Measurements from ENCODE around the gene RAP1GAP.

RAP1GAP gene

DNA sequence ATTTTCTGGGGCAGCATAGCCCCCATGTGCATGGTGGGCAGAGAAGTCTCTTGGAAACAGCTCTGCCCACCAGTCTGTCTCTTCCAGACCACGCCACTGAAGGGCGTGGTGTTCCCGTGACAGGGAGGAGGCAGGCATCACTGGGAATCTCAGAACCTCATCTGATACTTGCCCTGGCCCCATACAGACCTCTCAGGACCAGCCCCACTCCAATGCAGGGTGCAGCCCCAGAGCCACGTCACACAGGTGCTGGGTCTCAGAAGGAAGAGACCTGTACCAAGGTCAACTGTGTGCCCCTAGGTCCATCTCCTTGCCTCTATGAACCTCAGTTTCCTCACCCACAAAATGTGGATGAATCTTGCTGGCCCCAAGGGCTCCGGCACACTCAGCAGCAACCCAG lies 7.3 kb downstream of the RAP1GAP start:
- DNase-seq, result no peak

DNA sequence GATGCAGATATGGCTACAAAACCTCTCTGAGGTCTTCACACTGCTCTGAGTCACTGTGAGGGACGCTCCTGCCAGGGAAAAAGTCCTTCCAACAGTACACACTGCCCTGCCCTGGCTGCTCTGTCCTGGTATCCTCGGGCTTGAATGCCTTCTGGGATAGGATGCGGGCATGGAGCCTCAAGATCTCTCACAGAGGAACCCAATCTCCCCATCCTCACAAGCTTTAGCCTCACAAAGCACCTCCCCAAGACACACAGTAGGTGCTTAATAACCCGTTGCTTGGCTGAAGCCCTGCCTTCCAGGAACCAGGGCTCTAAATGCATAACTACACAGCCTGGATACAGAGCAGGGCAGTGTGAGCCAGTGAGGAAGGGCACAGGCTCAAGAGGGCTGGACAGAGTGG lies 9.2 kb downstream of the RAP1GAP start:
- DNase-seq, result no peak

DNA sequence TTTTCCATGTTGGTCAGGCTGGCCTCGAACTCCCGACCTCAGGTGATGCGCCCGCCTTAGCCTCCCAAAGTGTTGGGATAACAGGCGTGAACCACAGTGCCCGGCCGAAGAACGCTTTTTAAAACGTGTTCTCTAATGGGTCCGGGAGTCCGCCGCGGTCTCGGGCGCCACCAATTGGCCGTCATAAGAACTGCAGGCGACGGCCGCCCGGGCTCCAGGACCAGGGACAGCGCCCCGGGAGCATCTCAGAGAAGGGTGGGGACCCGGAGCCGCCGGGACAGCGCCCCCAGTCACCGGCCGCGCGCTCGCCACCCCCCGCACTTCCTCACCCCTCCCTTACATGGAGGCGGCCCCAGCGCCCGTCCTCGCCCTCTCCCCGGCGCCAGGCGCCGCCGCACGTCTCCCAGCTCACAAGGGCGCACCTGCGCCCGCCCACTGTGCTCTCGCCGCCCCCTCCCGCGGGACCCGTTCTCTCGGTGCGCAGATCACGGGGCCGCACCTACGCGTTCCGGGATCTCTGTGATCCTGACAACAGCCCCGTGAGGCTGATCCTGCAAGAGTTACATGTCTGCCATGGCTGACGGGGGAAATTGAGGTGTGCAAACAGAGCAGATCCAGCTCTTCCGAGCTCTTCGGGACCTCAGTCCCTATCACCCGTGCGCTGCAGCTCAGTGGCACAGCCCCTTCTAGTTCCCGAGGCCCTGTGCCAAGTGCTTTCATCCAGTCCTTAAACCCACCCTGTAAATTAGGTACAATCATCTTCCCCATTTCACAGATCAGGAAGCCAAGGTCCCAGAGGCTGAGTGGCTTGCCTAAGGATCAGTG lies 9.8 kb downstream of the RAP1GAP start:
- DNase-seq, result peak; percentile 82

DNA sequence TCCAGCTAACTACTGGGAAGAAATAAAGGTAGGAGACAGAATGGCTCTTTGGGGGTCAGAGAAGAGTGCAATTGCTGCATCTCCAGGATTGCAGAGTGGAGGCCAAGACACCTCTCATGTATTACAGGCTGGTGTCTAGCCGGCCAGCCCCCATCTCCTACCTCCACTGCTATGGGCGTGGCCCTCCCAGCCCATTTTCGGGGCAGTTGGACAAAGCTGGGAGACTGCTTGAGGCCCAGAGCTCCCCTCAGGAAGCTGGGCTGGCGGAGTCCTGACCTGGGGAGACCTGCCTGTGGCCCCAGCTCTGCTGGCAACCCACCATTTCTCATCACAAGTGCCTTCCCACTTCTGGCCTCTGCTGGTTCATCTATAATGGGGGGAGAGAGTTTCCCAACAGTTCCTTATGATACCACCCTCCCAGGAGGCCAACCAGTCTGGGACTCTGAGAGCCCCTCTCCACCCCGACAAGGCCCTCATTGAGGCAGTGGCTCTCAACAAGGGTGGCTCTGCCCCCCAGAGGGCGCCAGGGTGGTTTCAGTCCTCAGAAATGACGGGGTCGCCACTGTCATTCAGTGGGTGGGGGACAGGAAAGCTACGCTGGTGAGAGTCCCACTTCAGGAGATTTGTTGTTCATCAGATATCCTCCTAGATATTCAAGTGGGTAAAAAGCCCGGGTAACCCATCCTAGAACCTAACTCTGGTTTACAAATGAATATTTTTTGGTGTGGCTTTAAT lies 11.5 kb downstream of the RAP1GAP start:
- no peak for DNase-seq

DNA sequence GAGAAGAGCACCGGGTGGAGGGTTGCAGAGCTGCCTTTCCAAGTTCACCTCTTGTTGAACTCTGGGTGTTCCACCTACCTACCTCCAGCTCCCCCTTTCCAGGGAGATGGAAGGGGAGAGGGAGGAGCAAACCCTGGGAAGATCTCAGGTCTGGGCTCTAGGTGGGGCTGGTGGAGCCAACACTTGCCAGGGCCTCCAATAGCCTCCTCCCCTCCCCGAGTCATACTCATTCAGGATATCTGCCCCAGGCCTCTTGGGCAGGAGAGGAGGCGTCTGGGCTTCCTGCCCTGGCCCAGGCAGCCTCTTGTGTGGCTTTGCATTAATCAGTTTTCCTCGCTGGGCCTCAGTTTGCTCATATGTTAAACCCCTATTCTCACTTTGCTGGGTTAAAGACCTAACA lies 13.4 kb downstream of the RAP1GAP start:
- DNase-seq, result no peak

DNA sequence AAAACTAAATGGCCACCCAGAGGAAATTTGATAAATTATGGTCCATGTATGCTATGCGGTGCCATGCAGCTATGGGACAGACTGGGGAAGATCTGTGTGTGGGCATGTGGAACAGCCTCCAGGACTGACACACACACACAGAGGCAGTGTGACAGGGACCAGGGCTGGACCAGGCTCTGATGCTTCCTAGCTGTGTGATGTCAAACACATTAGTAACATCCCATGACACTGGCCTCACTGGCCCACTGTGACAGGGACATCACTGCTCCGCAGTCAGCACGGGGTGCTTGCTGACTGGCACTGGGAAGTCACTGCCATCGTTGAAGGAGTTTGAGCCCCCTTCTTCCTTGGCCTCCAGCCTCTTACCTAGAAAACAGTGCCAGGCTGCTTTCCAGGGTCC lies 13.9 kb downstream of the RAP1GAP start:
- no peak for DNase-seq

DNA sequence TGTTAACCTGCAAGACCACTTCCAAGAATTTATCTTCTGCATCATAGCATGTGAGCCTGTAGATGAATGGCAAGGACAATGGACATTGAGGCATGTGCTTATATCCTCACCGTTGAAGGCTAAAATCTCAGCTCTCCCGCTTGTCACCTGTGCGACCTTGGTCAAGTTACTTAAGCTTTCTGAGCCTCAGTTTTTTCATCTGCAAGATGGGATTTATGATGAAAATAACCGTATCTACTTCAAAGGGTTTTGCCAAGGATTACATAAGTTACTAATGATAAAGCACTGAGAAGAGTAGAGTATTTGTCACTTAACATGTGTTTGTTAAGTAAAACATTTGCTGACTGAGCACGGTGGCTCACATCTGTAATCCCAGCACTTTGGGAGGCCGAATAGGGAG lies 14.9 kb downstream of the RAP1GAP start:
- no peak for DNase-seq

DNA sequence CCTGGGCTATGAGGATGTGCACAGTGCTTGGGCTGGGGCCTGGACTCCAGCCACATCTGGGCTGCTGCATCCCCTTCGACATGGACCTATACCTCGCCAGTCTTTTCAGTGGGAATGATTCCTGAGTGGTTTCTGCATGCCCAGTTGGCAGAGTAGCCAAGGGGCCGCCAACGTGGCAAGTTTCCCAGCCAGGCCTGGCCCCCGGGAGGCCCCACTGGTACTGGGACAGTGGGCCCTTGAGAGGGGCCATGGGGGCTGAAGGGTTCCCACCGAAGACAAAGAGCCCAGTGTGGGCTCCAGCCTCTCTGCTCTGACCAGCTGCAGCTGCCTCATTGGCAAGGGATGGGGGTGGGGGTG lies 15.4 kb downstream of the RAP1GAP start:
- DNase-seq, result no peak

DNA sequence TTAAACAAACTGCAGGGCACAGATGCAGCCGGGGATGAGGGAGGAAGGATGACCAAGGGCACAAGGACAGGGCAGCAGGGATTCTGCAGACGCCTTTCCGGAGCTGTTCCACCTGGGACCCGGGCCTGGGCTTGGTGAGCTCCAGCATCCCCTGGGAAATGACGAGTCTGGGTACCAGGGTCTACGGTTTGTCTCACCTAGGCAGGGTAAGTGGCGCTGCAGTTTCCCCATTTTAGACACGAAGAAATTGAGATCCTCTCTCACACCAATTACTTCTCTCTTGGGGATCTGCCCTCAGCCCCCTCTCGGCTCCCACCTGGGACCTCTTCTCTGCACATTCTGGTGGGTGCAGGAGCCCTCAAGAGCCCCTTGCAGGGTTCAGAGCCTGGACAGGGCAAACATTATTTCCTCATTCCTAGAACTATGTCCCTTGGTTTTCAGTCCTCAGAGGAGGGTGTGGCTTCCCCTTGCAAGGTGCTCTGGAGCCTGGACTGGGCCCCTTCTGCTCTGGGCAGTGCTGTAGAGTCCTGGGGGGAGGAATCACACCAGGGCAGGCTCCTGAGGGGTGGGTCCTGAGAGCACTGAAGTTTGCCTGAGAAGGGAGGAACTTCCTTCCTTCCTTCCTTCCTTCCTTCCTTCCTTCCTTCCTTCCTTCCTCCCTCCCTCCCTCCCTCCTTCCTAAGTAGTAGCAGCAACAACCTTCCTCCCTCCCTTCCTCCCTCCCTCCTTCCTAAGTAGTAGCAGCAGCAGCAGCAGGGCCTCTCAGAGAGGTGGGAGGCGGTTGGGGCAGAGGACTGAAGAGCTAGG lies 16.0 kb downstream of the RAP1GAP start:
- no peak for DNase-seq

DNA sequence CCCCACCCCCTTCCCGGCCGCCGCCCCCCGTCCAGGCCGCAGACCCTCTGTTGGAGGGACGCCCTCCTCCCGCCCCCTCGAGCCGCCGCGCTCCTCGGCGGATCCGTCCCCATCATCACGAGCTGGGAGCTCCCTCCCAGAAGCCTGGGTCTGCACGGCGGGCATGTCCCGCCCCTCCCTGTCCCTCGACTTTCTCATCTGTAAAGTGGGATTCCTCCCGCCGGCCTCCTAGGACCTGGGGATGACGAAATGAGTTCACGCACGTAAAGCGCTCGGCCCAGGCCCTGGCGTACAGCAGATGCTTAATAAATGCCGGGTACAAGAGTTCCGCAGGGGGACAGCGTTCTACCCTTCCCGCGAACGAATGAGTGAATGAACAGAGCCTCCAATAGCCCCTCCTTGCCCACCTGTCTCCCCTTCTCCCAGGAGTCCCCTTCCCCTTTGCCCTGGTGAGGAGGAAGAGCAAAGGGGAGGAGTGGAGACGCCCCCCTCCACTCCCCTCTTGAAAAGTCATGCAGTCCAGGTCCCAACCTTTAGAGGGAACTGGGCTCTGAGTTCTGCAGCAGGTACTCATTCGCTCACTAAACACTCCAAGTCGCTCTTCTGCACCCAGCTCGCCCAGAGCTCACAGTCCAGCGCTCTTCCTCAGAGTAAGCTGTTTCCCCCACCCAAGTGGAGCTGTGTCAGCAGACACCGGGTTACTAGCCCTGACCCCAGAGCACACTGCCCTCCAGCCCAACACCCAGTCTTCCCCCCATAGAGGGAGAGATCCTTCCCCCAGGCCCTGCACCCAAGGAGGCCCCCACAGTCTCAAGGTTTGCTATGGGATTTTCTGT lies 16.8 kb downstream of the RAP1GAP start:
- no peak for DNase-seq

DNA sequence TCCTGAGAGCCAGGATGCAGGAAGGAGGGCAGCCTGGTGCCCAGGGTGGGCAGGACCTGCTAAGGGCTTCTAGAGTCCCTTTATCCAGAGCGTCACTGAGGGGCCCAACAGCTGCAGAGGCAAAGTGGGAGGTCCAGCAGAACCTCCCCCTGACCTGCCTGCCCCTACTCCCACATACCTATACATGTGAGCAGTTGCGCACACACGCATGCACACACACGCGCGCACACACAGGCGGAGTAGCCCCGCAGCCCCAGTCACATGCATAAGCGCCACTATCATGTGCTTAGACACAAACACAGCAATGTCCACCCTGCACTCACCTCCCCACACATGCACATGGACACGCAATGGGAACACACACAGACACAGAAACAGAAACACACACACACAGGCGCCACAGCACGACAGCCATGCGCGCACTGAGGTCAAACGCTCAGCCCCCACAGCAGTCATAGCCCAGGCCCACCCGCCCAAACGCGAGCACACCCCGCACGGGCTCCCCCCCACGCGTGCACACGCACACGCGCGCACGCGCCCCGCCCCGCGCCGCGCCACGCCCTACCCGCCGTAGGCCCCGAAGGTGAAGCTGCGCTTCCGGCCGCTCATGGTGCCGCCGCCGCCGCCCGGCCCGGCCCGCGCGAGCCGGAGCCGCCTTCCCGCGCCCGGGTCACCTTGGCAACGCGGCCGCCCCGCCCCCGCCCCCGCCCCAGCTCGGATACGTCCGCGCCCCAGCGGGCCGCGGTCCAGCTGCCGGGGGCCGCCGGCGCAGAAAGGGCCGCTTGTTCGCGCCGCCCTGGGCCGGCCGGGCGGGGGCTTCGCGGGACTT lies 17.7 kb downstream of the RAP1GAP start:
- peak; percentile 65 for DNase-seq

DNA sequence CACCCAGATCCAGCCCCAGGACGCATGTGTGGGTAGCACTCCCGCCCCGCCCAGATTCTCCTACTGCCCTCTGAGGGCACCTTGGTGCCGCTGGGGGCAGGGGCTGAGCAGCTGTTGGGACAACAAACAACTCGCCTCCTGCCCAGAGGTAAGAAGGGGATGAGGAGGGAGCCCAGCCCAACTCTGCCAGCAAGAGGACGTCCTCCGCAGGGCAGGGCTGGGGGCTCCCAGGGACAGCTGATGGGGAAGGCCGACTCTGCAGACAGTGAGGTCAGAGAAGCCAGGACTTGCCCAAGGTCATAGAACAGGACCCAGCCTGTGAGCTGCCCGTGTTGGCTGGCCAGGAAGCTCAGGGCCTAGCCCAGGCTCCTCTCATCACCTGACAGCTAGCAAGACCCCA lies 18.8 kb downstream of the RAP1GAP start:
- no peak for DNase-seq

DNA sequence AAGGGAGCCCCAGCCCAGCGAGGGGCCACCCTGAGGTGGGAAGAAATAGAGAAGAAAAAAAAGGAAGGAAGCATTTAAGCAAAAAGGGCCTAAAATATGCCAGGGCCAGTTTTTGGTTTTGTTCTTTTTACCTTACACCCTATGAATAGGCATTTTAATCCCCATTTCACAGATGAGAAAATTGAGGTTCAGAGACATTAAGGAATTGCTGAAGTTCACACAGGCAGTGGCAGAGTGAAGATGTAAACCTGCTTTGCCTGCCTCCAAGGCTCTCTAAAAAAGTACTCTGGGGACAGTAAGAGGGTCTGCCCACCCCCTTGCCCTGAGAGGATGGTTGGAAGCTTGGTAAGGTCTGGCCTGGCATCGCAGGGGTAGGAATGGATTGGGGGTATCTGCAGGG lies 19.8 kb downstream of the RAP1GAP start:
- no peak for DNase-seq

DNA sequence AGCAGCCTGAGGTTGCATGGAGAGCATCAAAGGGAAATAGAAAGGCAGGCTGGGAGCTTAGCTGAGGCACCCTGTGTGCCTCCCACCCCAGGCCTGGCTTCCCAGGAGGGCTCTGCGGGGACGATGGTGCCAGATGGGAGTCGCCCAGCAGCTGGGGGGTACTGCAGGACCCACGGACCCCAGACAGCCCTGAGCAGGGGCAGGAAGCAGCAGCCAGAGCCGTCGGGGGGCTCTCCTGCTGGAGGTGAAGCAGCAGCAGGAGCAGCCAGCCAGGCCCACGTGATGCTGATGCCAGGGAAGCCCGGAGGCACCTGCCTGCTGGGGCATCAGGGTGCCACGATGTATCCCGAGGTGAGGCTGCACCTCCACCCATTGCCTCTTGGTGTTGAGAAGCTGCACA lies 20.4 kb downstream of the RAP1GAP start:
- DNase-seq, result no peak

DNA sequence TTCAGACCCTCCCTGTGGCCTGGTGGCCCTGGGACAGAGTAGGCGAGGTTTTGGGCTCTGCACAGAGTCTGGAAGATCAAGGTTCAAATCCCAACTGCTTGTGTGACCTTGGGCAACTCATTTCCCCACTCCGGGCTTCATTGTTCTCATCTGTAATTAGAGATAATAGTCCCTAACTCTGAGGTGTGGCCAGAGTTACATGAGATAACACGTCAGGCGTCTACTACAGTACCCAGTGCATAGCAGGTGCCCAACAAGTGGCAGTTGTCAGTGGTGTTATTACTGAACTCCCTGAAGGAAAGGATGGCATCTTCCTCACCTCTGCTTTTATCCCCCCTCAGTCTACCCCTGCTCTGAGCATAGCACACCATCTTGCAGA lies 20.8 kb downstream of the RAP1GAP start:
- DNase-seq, result no peak

DNA sequence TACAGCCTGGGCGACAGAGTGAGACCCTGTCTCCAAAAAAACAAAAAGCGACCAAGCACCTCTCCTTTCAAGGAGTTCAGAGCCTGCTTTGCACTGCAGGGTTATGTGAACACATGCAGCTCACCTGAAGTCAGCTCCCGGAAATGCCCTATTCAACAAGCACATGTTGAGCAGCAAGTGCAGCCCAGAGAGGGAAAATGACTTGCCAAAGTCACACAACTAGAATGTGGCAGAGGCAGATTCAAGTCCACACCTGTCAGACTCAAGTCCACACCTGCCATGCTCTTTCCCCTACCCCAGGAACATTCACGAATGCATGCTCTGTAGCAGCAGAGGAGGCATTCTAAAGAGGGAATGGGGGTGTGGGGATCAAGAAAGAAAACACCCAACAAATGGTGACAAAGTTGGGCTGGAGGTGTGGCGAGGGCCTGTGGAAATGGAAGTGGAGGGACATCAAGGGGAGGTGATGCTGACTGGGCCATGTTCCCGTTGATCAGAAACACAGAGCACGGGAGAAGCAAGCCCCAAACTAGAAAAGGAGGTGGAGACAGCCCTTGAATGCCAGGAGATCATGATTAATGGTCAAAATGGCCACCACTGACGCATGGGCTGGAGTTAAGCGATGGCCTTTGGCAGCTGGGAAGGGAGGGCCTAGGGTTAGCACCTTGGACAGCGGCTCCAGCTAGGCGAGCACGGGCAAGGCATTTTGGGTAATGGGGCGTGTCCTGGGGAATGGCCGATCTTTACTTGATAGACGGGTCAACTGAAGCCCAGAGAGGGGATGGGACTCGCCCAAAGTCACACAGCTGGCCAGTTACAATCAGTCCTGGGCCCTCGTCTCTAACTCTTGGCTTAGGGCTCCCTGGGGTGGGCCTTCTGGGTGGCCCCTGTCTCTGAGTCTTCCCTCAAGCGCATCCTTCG lies 21.5 kb downstream of the RAP1GAP start:
- no peak for DNase-seq

DNA sequence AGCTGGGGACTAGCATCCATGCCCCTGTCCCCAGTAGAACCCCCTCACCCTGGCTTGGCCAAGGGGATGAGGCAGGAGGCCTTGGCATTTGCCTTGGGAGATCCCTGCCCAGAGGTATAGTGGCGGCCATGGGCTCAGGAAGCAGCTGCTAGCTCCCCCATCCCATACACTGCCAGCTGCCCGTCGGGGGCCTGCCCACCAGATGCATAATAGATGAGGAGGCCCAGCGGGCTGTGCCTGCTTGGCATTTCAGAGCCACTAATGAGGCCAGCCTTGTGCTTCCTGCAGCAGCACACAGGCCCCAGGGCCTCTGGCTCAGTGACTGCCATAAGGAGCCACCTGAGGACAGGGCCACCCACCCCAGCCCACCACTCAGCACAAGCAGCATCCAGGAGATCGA lies 23.6 kb downstream of the RAP1GAP start:
- DNase-seq, result no peak

DNA sequence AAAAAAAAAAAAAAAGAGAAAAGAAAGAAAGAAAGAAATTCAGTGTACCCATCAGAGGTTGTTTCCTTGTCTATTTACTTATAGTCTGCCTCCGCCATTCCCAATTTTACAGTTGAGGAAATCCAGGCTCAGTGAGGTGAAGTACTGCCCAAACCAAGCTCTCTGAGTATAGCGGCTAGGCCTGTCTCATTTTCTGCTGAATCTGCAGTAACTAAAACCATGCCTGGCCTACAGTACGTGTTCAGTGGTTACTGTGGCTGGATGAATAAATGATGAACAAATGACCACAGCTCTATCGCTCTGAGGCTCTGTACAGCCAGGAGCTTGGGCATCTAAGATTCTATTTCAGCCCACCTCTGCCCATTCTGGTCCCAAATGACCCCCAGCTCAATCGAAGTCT lies 24.3 kb downstream of the RAP1GAP start:
- no peak for DNase-seq

DNA sequence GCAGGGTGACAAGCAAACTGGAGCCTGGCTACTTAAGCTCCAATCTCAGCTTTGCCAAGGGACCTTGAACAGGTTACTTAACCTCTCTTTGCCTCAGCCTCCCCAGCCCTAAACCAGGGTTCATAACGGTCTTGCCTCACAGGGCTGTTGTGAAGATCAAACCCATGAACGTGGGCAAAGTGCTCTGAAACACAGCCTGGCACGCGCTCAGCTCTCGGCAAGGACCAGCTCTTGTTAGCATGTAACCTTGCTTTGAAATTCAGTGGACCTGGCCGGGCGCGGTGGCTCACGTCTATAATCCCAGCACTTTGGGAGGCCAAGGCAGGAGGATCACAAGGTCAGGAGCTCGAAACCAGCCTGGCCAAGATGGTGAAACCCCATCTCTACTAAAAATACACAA lies 24.8 kb downstream of the RAP1GAP start:
- no peak for DNase-seq

DNA sequence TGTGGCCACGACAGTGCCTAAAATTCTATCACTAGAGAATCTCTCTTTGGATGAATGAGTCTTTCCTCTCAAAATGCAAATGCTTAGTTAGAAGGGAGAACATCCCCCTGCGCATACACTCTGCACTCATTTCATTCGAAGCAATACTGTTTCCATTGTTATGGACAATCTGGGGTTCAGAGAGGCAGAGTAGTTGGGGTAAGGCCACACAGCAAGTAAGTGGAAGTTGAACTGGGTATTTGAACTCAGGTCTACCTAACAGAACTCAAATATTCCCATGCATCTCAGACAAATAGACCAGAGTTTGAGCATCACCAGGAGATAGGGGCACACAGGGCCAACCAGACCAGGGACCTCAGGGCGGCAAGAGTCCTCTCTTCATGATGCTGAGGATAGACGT lies 25.5 kb downstream of the RAP1GAP start:
- no peak for DNase-seq
